HepG2 (cell line): ENCODE results near the gene HDAC4. TPM values are rescaled to one million over a fixed set of nuclear protein-coding genes. Genes with fewer than 3 reads are reported as not detected.

ENCODE experiments used
- ATAC-seq: fragments of 200-7000 bp; cut with Tn5 transposase; 3 replicates; pipeline ENCODE4 v1.9.1; 2020; ENCODE audit warnings: mild to moderate bottlenecking, moderate library complexity
- BruUV-seq: library from RNA; stranded (reverse); fragments of 400-500 nt; replicated peaks from 2 replicates; lab custom pipeline; 2021; lab: Mats Ljungman, UMichigan
- CTCF ChIA-PET: fragments of 300-600 bp; formaldehyde crosslinking; extraction: SDS; loops from one replicate; lab custom pipeline; 2021; ENCODE audit warnings: low total read pairs, inconsistent platforms, low intra/inter-chr PET ratio; lab: Yijun Ruan, JAX
- POLR2A ChIA-PET: fragments of 350-600 bp; sonication (Branson Sonifier 250); formaldehyde crosslinking; loops from one replicate; lab custom pipeline; 2020; ENCODE audit warnings: antibody characterized with exemption, inconsistent platforms; lab: Yijun Ruan, JAX
- DNase-seq: peaks from one replicate; pipeline ENCODE4 v3.0.0-alpha.2; 2015; ENCODE audit warnings: low spot score
- FAIRE-seq: peaks from 3 replicates; lab custom pipeline; 2011; peaks lifted over from hg19 to GRCh38; lab: Jason Lieb, UNC
- H2AFZ ChIP-seq: one replicate; pipeline ENCODE4 v1.6.1; 2011; ENCODE audit warnings: low read length, inconsistent platforms
- H3K27ac ChIP-seq: fragments of 300-600 bp; 3 replicates; pipeline ENCODE4 v1.8.0; 2011; ENCODE audit warnings: mixed run types, mild to moderate bottlenecking, mixed read lengths, low read length, inconsistent platforms; ENCODE audit not compliant: insufficient read depth; ENCODE audit errors: extremely low read length
- H3K27me3 ChIP-seq, 2 experiments: fragments of 200-600 bp in 1 of 2; 2 replicates in 1 of 2; 3 replicates in 1 of 2; pipeline versions ENCODE4 v1.6.0 to v1.8.0; 2011; ENCODE audit warnings: low read length in 2 of 2, mild to moderate bottlenecking in 2 of 2, moderate library complexity in 2 of 2, inconsistent platforms in 1 of 2; ENCODE audit not compliant: insufficient read depth in 2 of 2, control insufficient read depth in 1 of 2
- H3K36me3 ChIP-seq, 2 experiments: fragments of 200-600 bp in 1 of 2; replicated peaks in 1 of 2; 2 replicates in 1 of 2; 3 replicates in 1 of 2; pipeline versions ENCODE4 v1.5.1 to v1.8.0; 2011; ENCODE audit warnings: low read length in 2 of 2, inconsistent platforms in 1 of 2; ENCODE audit not compliant: insufficient read depth in 2 of 2, control insufficient read depth in 1 of 2
- H3K4me1 ChIP-seq: 2 replicates; pipeline ENCODE4 v1.5.1; 2012; ENCODE audit warnings: low read length, inconsistent platforms; ENCODE audit not compliant: insufficient read depth
- H3K4me2 ChIP-seq: 2 replicates; pipeline ENCODE4 v1.6.0; 2011; ENCODE audit warnings: low read depth, low read length, inconsistent platforms
- H3K4me3 ChIP-seq, 3 experiments: fragments of 200-600 bp in 1 of 3; sonication (generic), shearing (Covaris generic) in 1 of 3; replicated peaks in 1 of 3; 2 replicates each; pipeline ENCODE4 v1.5.1; 2011 to 2016; ENCODE audit warnings: low read length in 3 of 3, inconsistent platforms in 2 of 3, low read depth in 2 of 3, mild to moderate bottlenecking in 2 of 3, control low read depth in 1 of 3, mixed read lengths in 1 of 3; ENCODE audit not compliant: insufficient read depth in 1 of 3
- H3K79me2 ChIP-seq: one replicate; pipeline ENCODE4 v1.6.1; 2011; ENCODE audit warnings: low read length, inconsistent platforms; ENCODE audit not compliant: insufficient read depth
- H3K9ac ChIP-seq: 2 replicates; pipeline ENCODE4 v1.6.0; 2011; ENCODE audit warnings: mild to moderate bottlenecking, low read depth, low read length, inconsistent platforms; ENCODE audit not compliant: insufficient read depth
- H3K9me3 ChIP-seq: 2 replicates; pipeline ENCODE4 v1.5.1; 2012; ENCODE audit warnings: mild to moderate bottlenecking, low read length
- H4K20me1 ChIP-seq: 2 replicates; pipeline ENCODE4 v1.6.0; 2011; ENCODE audit warnings: inconsistent platforms, mild to moderate bottlenecking, low read length, moderate library complexity; ENCODE audit not compliant: insufficient read depth
- ATF7 ChIP-seq, 2 experiments: fragments of 450-650 bp in 1 of 2; sonication (generic) in 1 of 2; formaldehyde crosslinking in 1 of 2; IDR thresholded peaks; 2 replicates each; pipeline versions ENCODE4 v1.4.0 to v1.6.1; 2016 to 2020; ENCODE audit warnings: antibody characterized with exemption in 1 of 2, mild to moderate bottlenecking in 1 of 2, missing genetic modification reagents in 1 of 2
- CENPT ChIP-seq: sonication (generic); formaldehyde crosslinking; IDR thresholded peaks from 2 replicates; pipeline ENCODE4 v1.8.0; 2022; ENCODE audit warnings: low read depth, mild to moderate bottlenecking, moderate library complexity, missing genetic modification reagents
- FOXA3 ChIP-seq: IDR thresholded peaks from 2 replicates; pipeline ENCODE4 v1.6.1; 2016; ENCODE audit warnings: missing genetic modification reagents, missing compliant biosample characterization
- GABPA ChIP-seq, 2 experiments: IDR thresholded peaks; 2 replicates each; pipeline ENCODE4 v1.6.1; 2011 to 2016; ENCODE audit warnings: low read depth in 2 of 2, low read length in 1 of 2, missing biosample characterization in 1 of 2, missing genetic modification characterization in 1 of 2
- GPBP1L1 ChIP-seq: sonication (generic); formaldehyde crosslinking; IDR thresholded peaks from 2 replicates; pipeline ENCODE4 v1.5.0; 2020; ENCODE audit warnings: mild to moderate bottlenecking, missing genetic modification reagents
- KDM3A ChIP-seq: IDR thresholded peaks from 2 replicates; pipeline ENCODE4 v1.6.1; 2018; ENCODE audit warnings: low read depth, missing compliant biosample characterization
- MAFF ChIP-seq: IDR thresholded peaks from 2 replicates; pipeline ENCODE4 v1.6.1; 2011; ENCODE audit warnings: low read depth, low read length, improper control_type of control experiment
- NCOA2 ChIP-seq: sonication (generic); formaldehyde crosslinking; IDR thresholded peaks from 2 replicates; pipeline ENCODE4 v1.8.0; 2022; ENCODE audit warnings: inconsistent platforms
- POLR2A ChIP-seq, 2 experiments: IDR thresholded peaks; 2 replicates each; pipeline ENCODE4 v1.6.1; 2011; ENCODE audit warnings: low read depth in 2 of 2, low read length in 2 of 2, mild to moderate bottlenecking in 1 of 2, moderate library complexity in 1 of 2; ENCODE audit not compliant: insufficient read depth in 1 of 2
- SNAPC4 ChIP-seq: sonication (generic); formaldehyde crosslinking; IDR thresholded peaks from 2 replicates; pipeline ENCODE4 v1.4.0; 2020; ENCODE audit warnings: mild to moderate bottlenecking, missing genetic modification reagents
- ZBTB20 ChIP-seq: sonication (generic); formaldehyde crosslinking; IDR thresholded peaks from 2 replicates; pipeline ENCODE4 v1.8.1; 2023; ENCODE audit warnings: missing genetic modification reagents, low read depth, mild to moderate bottlenecking, borderline replicate concordance
- ZNF224 ChIP-seq: sonication (generic); formaldehyde crosslinking; IDR thresholded peaks from 2 replicates; pipeline ENCODE4 v1.5.0; 2020; ENCODE audit warnings: mild to moderate bottlenecking, missing genetic modification reagents
- ZNF75D ChIP-seq: sonication (generic); formaldehyde crosslinking; IDR thresholded peaks from 2 replicates; pipeline ENCODE4 v1.8.1; 2023; ENCODE audit warnings: missing genetic modification reagents, mild to moderate bottlenecking, borderline replicate concordance
- WGBS: methylation state at CpG from one replicate; pipeline ENCODE4 v1.1.6; 2017; ENCODE audit warnings: low lambda C conversion rate; 5-methylcytosine and 5-hydroxymethylcytosine counted together
- in situ Hi-C: cut with HindIII; loops from 2 replicates; pipeline ENCODE4 v1.10.0; 2017; ENCODE audit warnings: low pct_unique_long_range_greater_than_20kb; ENCODE audit not compliant: extremely low pct_ligation_motif_present
- intact Hi-C: fragments of 100-400 bp; cut with micrococcal nuclease; formaldehyde crosslinking; loops from one replicate; pipeline ENCODE4 v1.10.0; 2022; ENCODE audit not compliant: unreplicated experiment
- polyA plus RNA-seq, 8 experiments: library from polyadenylated mRNA; depleted of rRNA in 3 of 8; stranded (reverse) in 7 of 8; unstranded in 1 of 8; fragments of >200 nt; fragmentation: Illumina TruSeq in 4 of 8; extraction: Trizol in 4 of 8; gene quantifications; 2 replicates each; pipeline versions ENCODE4 v1.2.1 to v1.2.3, GENCODE V29; 2011 to 2016; ENCODE audit warnings: low read depth in 4 of 8, missing spikeins in 1 of 8, mixed read lengths in 1 of 8; ENCODE audit not compliant: insufficient read depth in 1 of 8
- total RNA-seq, 5 experiments: library from RNA; depleted of rRNA; stranded (reverse); fragments of >200 nt; fragmentation: Illumina TruSeq; extraction: Trizol; gene quantifications; 2 replicates each; pipeline ENCODE4 v1.2.3, GENCODE V29; 2016; ENCODE audit warnings: low read depth in 1 of 5
- TF ChIP-seq, protein P1 (sequence below): sonication (generic); formaldehyde crosslinking; IDR thresholded peaks from 2 replicates; pipeline ENCODE4 v1.8.0; 2022; ENCODE audit warnings: missing genetic modification reagents, mild to moderate bottlenecking, borderline replicate concordance

HDAC4 gene
- total and polyA plus RNA-seq, 2 of the 13 experiments (the other 11 are each of a cell fraction or from before 2014, with no cell fraction given): 10.1 to 11.5 TPM

DNA sequence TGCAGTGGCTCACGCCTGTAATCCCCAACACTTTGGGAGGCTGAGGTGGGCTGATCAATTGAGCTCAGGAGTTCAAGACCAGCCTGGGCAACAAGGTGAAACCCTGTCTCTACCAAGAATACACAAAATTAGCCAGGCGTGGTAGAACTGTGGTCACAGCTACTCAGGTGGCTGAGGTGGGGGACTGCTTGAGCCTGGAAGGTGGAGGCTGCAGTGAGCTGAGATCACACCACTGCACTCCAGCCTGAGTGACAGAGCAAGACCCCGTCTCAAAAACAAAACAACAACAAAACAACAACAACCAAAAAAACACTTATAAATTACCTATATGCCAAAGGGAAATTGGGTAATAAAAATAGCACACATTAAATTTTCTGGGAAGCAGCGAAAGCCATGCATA lies 141.6 kb downstream of the HDAC4 start:
- 96% methylated on average over 4 of the region's 4 CpGs for WGBS
- FAIRE-seq (no peak), DNase-seq (no peak), ATAC-seq (no peak)
- no peak overlapping the region for H3K4me3 ChIP-seq
- H3K79me2 ChIP-seq: peaks cover 39% of the 10 kb centered on the region
- no TSS peak for BruUV-seq
- no peak overlapping the region for H3K27ac ChIP-seq
- POLR2A ChIA-PET: no interaction called here
- no peak overlapping the region for H2AFZ ChIP-seq
- H3K4me1 ChIP-seq: peaks cover 32% of the 10 kb centered on the region
- CTCF ChIA-PET: no interaction called here
- H4K20me1 ChIP-seq: peaks cover 9% of the 10 kb centered on the region; the same call in 1 of the 2 replicates
- H3K36me3 ChIP-seq: no peaks in the 10 kb centered on the region
- H3K9ac ChIP-seq: no peak overlapping the region
- no peaks in the 10 kb centered on the region for H3K9me3 ChIP-seq
- no peaks in the 10 kb centered on the region for H3K27me3 ChIP-seq
- H3K4me2 ChIP-seq: no peak overlapping the region
- intact Hi-C loops: no loop called here
- in situ Hi-C loops: no loop called here
- TF ChIP-seq MAFF: no peak
- no peak for TF ChIP-seq ATF7 (IDR thresholded peaks at IDR 0.05)
- TF ChIP-seq ATF7 (CRISPR knock-in tag; IDR thresholded peaks at IDR 0.05): no peak
- TF ChIP-seq GABPA (IDR thresholded peaks at IDR 0.05; ENCODE audit: low read depth, low read length): no peak
- no peak for TF ChIP-seq GABPA (CRISPR knock-in tag; IDR thresholded peaks at IDR 0.05; ENCODE audit: low read depth)
- no peak for TF ChIP-seq FOXA3 (CRISPR knock-in tag)
- TF ChIP-seq, protein P1, sequence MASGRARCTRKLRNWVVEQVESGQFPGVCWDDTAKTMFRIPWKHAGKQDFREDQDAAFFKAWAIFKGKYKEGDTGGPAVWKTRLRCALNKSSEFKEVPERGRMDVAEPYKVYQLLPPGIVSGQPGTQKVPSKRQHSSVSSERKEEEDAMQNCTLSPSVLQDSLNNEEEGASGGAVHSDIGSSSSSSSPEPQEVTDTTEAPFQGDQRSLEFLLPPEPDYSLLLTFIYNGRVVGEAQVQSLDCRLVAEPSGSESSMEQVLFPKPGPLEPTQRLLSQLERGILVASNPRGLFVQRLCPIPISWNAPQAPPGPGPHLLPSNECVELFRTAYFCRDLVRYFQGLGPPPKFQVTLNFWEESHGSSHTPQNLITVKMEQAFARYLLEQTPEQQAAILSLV (CRISPR knock-in tag): no peak
- TF ChIP-seq KDM3A: no peak
- TF ChIP-seq ZBTB20 (CRISPR knock-in tag): no peak
- TF ChIP-seq ZNF75D (CRISPR knock-in tag): no peak
- no peak for TF ChIP-seq NCOA2 (CRISPR knock-in tag)
- no peak for TF ChIP-seq SNAPC4 (CRISPR knock-in tag)
- TF ChIP-seq POLR2A (IDR thresholded peaks at IDR 0.05; ENCODE audit: insufficient read depth in 1 of 2, low read depth in 2 of 2, low read length in 2 of 2): no peak
- TF ChIP-seq ZNF224 (CRISPR knock-in tag): no peak
- TF ChIP-seq GPBP1L1 (CRISPR knock-in tag): no peak
- no peak for TF ChIP-seq CENPT
